ENCODE measurements around the gene BOK. TPM values are rescaled to one million over a fixed set of nuclear protein-coding genes. Genes with fewer than 3 reads are reported as not detected.
"Not testable (repeated sequence)": the region's sequence is repeated elsewhere in the genome, so short reads cannot be mapped to it uniquely, and the experiment has no call there.

BOK gene
- total RNA-seq, 1 experiment from 2014 or later = 18.6 TPM

DNA sequence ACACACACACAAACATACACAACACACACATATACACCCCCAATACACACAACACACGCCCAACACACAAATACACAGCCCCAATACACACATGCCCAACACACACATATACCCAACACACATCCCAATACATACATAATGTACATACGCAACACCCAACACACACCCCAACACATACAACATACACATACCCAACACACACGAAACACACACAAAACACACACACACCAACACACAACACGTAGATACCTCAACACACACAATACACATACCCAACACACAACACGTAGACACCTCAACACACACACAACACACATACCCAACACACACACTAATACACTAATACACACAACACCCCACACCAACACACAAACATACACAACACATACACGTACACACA lies 41.2 kb upstream of the BOK start:
- POLR2A ChIA-PET = no interaction called here
- H3K4me3 Mint-ChIP-seq (ENCODE audit: unreplicated experiment) = no peak overlapping the region
- TF ChIP-seq, protein P1, sequence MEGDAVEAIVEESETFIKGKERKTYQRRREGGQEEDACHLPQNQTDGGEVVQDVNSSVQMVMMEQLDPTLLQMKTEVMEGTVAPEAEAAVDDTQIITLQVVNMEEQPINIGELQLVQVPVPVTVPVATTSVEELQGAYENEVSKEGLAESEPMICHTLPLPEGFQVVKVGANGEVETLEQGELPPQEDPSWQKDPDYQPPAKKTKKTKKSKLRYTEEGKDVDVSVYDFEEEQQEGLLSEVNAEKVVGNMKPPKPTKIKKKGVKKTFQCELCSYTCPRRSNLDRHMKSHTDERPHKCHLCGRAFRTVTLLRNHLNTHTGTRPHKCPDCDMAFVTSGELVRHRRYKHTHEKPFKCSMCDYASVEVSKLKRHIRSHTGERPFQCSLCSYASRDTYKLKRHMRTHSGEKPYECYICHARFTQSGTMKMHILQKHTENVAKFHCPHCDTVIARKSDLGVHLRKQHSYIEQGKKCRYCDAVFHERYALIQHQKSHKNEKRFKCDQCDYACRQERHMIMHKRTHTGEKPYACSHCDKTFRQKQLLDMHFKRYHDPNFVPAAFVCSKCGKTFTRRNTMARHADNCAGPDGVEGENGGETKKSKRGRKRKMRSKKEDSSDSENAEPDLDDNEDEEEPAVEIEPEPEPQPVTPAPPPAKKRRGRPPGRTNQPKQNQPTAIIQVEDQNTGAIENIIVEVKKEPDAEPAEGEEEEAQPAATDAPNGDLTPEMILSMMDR (IDR thresholded peaks at IDR 0.05; ENCODE audit: insufficient read depth in 1 of 2, low read depth in 1 of 2, low read length in 1 of 2, severe bottlenecking in 1 of 2, unreplicated experiment in 1 of 2) = no peak
- Histone ChIP-seq H3K36me3 (ENCODE audit: control insufficient read depth, insufficient read depth, low read length) (no peaks in the 10 kb centered on the region), H3K4me3 (ENCODE audit: low read depth, low read length) (no peak overlapping the region), H3K4me1 (no peaks in the 10 kb centered on the region), H3K9me3 (no peaks in the 10 kb centered on the region), H3K27me3 (replicated peaks; ENCODE audit: control insufficient read depth, insufficient read depth, low read length) (no peaks in the 10 kb centered on the region)
- CTCF ChIA-PET = no interaction called here
- intact Hi-C loops (cut with micrococcal nuclease; ENCODE audit: unreplicated experiment) = no loop called here
- peaks cover 12% of the 10 kb centered on the region for H3K9me3 Mint-ChIP-seq (ENCODE audit: unreplicated experiment)
- H3K36me3 Mint-ChIP-seq (ENCODE audit: insufficient read depth, unreplicated experiment) = peaks cover 4% of the 10 kb centered on the region
- no TSS peak for BruUV-seq (replicated peaks)
- no peaks in the 10 kb centered on the region for H3K4me1 Mint-ChIP-seq (ENCODE audit: low read depth, unreplicated experiment)
- no peak overlapping the region for H3K27ac Mint-ChIP-seq (ENCODE audit: unreplicated experiment)
- H3K27me3 Mint-ChIP-seq (ENCODE audit: insufficient read depth, unreplicated experiment) = no peaks in the 10 kb centered on the region
- DNase-seq = no peak

DNA sequence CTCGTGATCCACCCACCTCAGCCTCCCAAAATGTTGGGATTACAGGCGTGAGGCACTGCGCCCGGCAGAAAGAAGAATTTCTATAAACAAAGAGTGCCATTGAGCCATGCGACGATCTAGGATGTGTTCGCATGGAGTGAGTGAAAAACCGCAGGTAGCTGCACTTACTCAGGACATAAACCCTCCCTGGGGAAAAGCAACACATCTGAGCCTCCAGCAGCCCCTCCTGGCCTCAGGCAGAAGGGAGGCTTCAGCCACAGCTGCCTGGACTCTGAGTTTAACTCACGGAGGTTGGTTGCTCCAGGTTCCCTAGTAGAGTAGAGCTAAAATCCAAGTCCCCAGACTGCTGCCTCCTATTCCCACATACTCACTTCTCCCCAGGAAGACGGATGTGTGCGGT lies 38.9 kb upstream of the BOK start:
- H3K27me3 ChIP-seq (replicated peaks; ENCODE audit: control insufficient read depth, insufficient read depth, low read length) = no peaks in the 10 kb centered on the region
- no peaks in the 10 kb centered on the region for H3K36me3 ChIP-seq (ENCODE audit: control insufficient read depth, insufficient read depth, low read length)
- DNase-seq = no peak
- no TSS peak for BruUV-seq (replicated peaks)
- Mint-ChIP-seq H3K4me3 (ENCODE audit: unreplicated experiment) (no peak overlapping the region), H3K27me3 (ENCODE audit: insufficient read depth, unreplicated experiment) (no peaks in the 10 kb centered on the region), H3K27ac (ENCODE audit: unreplicated experiment) (no peak overlapping the region), H3K4me1 (ENCODE audit: low read depth, unreplicated experiment) (no peaks in the 10 kb centered on the region), H3K36me3 (ENCODE audit: insufficient read depth, unreplicated experiment) (peaks cover 4% of the 10 kb centered on the region), H3K9me3 (ENCODE audit: unreplicated experiment) (peaks cover 12% of the 10 kb centered on the region)
- intact Hi-C loops (cut with micrococcal nuclease; ENCODE audit: unreplicated experiment) = no loop called here
- H3K9me3 ChIP-seq = no peaks in the 10 kb centered on the region
- TF ChIP-seq, protein P1 (IDR thresholded peaks at IDR 0.05; ENCODE audit: insufficient read depth in 1 of 2, low read depth in 1 of 2, low read length in 1 of 2, severe bottlenecking in 1 of 2, unreplicated experiment in 1 of 2) = no peak
- ChIA-PET CTCF (no interaction called here), POLR2A (no interaction called here)
- no peak overlapping the region for H3K4me3 ChIP-seq (ENCODE audit: low read depth, low read length)
- H3K4me1 ChIP-seq = no peaks in the 10 kb centered on the region

DNA sequence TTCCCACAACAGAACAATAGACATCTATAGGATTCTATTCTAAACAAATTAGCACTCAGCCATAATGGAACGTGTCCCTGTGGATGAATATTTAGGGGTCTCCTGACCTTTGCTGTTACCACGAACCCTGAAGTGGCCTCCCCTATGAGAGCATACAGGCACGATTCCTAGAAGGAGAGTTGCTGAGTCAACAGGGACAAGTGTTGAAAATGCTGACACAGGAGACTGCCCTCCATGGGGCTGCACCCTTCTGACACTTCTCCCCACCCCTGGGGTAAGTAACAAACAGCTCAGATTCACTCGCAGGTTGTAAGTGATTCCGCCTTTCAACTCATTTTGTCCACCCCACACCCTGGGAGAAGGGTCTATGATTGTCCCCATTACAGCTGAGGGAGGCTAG lies 36.1 kb upstream of the BOK start:
- Histone ChIP-seq H3K36me3 (ENCODE audit: control insufficient read depth, insufficient read depth, low read length) (no peaks in the 10 kb centered on the region), H3K4me3 (ENCODE audit: low read depth, low read length) (no peak overlapping the region), H3K27me3 (replicated peaks; ENCODE audit: control insufficient read depth, insufficient read depth, low read length) (no peaks in the 10 kb centered on the region), H3K9me3 (no peaks in the 10 kb centered on the region), H3K4me1 (no peaks in the 10 kb centered on the region)
- H3K4me3 Mint-ChIP-seq (ENCODE audit: unreplicated experiment) = no peak overlapping the region
- no peaks in the 10 kb centered on the region for H3K36me3 Mint-ChIP-seq (ENCODE audit: insufficient read depth, unreplicated experiment)
- no TSS peak for BruUV-seq (replicated peaks)
- intact Hi-C loops (cut with micrococcal nuclease; ENCODE audit: unreplicated experiment) = no loop called here
- H3K9me3 Mint-ChIP-seq (ENCODE audit: unreplicated experiment) = peaks cover 5% of the 10 kb centered on the region
- ChIA-PET CTCF (no interaction called here), POLR2A (no interaction called here)
- TF ChIP-seq, protein P1 (IDR thresholded peaks at IDR 0.05; ENCODE audit: insufficient read depth in 1 of 2, low read depth in 1 of 2, low read length in 1 of 2, severe bottlenecking in 1 of 2, unreplicated experiment in 1 of 2) = no peak
- DNase-seq = no peak
- H3K4me1 Mint-ChIP-seq (ENCODE audit: low read depth, unreplicated experiment) = no peaks in the 10 kb centered on the region
- H3K27me3 Mint-ChIP-seq (ENCODE audit: insufficient read depth, unreplicated experiment) = no peaks in the 10 kb centered on the region
- H3K27ac Mint-ChIP-seq (ENCODE audit: unreplicated experiment) = no peak overlapping the region

DNA sequence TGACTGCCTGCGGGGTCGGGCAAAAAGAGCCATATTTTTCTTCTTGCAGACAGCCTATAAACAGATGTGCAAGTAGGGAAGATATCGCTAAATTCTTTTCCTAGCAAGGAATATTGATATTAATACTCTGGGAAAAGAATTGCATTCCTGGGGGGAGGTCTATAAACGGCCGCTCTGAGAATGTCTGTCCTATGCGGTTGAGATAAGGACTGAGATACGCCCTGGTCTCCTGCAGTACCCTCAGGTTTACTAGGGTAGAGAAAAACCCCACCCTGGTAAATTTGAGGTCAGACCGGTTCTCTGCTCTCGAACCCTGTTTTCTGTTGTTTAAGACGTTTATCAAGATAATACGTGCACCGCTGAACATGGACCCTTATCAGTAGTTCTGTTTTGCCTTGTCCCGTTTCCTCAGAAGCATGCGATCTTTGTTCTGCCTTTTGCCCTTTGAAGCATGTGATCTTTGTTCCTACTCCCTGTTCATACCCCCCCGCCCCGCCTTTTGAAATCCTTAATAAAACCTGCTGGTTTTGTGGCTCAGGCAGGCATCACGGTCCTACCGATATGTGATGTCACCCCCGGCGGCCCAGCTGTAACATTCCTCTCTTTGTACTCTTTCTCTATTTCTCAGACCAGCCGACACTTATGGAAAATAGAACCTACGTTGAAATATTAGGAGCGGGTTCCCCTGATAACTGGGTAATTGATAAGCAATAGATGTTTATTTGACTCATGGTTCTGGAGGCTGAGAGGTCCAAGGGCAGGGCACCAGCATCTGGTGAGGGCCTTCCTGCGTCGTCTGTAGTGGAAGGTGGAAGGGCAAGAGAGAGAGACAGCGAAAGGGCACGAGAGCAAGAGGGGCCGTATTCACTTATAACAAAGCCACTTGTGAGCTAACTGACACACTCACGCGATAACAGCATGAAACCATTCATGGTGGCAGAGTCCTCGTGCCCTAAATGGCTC lies 32.4 kb upstream of the BOK start:
- BruUV-seq (replicated peaks); POLR2A ChIA-PET; intact Hi-C loops (cut with micrococcal nuclease; ENCODE audit: unreplicated experiment); H3K36me3 ChIP-seq (ENCODE audit: control insufficient read depth, insufficient read depth, low read length); H3K4me3 Mint-ChIP-seq (ENCODE audit: unreplicated experiment); H3K36me3 Mint-ChIP-seq (ENCODE audit: insufficient read depth, unreplicated experiment); H3K4me1 Mint-ChIP-seq (ENCODE audit: low read depth, unreplicated experiment); H3K4me1 ChIP-seq; H3K9me3 ChIP-seq; H3K9me3 Mint-ChIP-seq (ENCODE audit: unreplicated experiment); H3K4me3 ChIP-seq (ENCODE audit: low read depth, low read length); H3K27me3 ChIP-seq (replicated peaks; ENCODE audit: control insufficient read depth, insufficient read depth, low read length); H3K27me3 Mint-ChIP-seq (ENCODE audit: insufficient read depth, unreplicated experiment); H3K27ac Mint-ChIP-seq (ENCODE audit: unreplicated experiment); CTCF ChIA-PET: not testable (repeated sequence)
- peak in 1 of 2 experiments; percentile 6 for DNase-seq
